ENCODE data around the gene HSPA1B. TPM values are rescaled to one million over a fixed set of nuclear protein-coding genes. Genes with fewer than 3 reads are reported as not detected.
A peak's percentile ranks its signal among the peaks of the same experiment; 100 is the strongest.

The HSPA1B gene
- total RNA-seq (2014; rRNA removed; shearing (Covaris generic); ENCODE audit: low replicate concordance), result 78.6 and 143 TPM in 2 replicates

DNA sequence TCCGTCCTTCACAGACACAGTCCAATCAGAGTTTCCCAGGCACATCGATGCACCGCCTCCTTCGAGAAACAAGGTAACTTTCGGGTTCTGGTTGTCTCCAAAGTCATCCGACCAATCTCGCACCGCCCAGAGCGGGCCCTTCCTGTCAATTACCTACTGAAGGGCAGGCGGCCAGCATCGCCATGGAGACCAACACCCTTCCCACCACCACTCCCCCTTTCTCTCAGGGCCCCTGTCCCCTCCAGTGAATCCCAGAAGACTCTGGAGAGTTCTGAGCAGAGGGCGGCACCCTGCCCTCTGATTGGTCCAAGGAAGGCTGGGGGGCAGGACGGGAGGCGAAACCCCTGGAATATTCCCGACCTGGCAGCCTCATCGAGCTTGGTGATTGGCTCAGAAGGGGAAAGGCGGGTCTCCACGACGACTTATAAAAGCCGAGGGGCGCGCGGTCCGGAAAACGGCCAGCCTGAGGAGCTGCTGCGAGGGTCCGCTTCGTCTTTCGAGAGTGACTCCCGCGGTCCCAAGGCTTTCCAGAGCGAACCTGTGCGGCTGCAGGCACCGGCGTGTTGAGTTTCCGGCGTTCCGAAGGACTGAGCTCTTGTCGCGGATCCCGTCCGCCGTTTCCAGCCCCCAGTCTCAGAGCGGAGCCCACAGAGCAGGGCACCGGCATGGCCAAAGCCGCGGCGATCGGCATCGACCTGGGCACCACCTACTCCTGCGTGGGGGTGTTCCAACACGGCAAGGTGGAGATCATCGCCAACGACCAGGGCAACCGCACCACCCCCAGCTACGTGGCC lies at the start of gene HSPA1B:
HSPA1B (plus strand) TSS at position 453 of the 794 bp plus-strand sequence; CDS start at position 666, 213 bp downstream.
- Histone ChIP-seq H3K4me3 (ENCODE audit: low read length) (peak within 1 kb of the TSS; percentile 71), H3K4me1 (ENCODE audit: low read length) (peaks cover 34% of the 10 kb centered on the region), H3K27ac (ENCODE audit: low read length) (peak within 1 kb of the TSS; percentile 70), H4K20me1 (ENCODE audit: insufficient read depth, low read depth, low read length) (no peaks in the 10 kb centered on the region), H3K9me3 (ENCODE audit: low read length) (no peaks in the 10 kb centered on the region), H3K27me3 (ENCODE audit: low read length) (no peaks in the 10 kb centered on the region), H2AFZ (ENCODE audit: low read length) (peak within 1 kb of the TSS; percentile 72), H3K36me3 (ENCODE audit: insufficient read depth, low read length) (no peaks in the 10 kb centered on the region), H3K4me2 (ENCODE audit: low read depth, low read length, poor library complexity, severe bottlenecking) (peak within 1 kb of the TSS; percentile 99), H3K9ac (ENCODE audit: low read length) (peak within 1 kb of the TSS; percentile 90), H3K79me2 (ENCODE audit: low read length) (peaks cover 27% of the 10 kb centered on the region), H3K9me2 (replicated peaks; ENCODE audit: insufficient read depth, low read length) (no peaks in the 10 kb centered on the region)
- DNase-seq, result peak; percentile 99

DNA sequence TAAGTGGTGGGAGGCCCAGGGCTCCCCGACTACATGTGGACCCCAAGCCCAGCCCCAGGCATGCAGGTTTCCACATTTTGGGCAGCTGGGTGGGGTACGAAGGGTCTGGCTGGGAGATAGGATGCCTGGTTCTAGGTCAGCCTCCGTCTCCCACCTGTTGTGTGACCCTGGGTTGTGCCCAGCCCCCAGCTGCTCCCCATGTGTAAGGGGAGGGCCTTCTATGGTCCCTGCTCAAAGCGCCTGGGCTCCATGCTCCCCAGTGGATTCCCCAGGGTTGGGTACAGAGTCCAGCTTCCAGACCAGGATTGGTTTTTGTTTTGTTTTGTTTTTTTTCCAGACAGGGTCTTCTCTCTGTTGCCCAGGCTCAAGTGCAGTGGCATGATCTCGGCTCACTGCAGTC lies 49.3 kb upstream of the HSPA1B start:
- no peaks in the 10 kb centered on the region for H3K79me2 ChIP-seq (ENCODE audit: low read length)
- peaks cover 14% of the 10 kb centered on the region for H3K4me1 ChIP-seq (ENCODE audit: low read length)
- no peaks in the 10 kb centered on the region for H3K9me3 ChIP-seq (ENCODE audit: low read length)
- no peak overlapping the region for H3K4me3 ChIP-seq (ENCODE audit: low read length)
- H4K20me1 ChIP-seq (ENCODE audit: insufficient read depth, low read depth, low read length), result no peaks in the 10 kb centered on the region
- no peak overlapping the region for H3K9ac ChIP-seq (ENCODE audit: low read length)
- no peak overlapping the region for H3K27ac ChIP-seq (ENCODE audit: low read length)
- H2AFZ ChIP-seq (ENCODE audit: low read length), result no peak overlapping the region
- H3K4me2 ChIP-seq (ENCODE audit: low read depth, low read length, poor library complexity, severe bottlenecking), result no peak overlapping the region
- no peak for DNase-seq
- no peaks in the 10 kb centered on the region for H3K9me2 ChIP-seq (replicated peaks; ENCODE audit: insufficient read depth, low read length)
- H3K36me3 ChIP-seq (ENCODE audit: insufficient read depth, low read length), result peaks cover 9% of the 10 kb centered on the region; the same call in 1 of the 2 replicates
- H3K27me3 ChIP-seq (ENCODE audit: low read length), result no peaks in the 10 kb centered on the region

DNA sequence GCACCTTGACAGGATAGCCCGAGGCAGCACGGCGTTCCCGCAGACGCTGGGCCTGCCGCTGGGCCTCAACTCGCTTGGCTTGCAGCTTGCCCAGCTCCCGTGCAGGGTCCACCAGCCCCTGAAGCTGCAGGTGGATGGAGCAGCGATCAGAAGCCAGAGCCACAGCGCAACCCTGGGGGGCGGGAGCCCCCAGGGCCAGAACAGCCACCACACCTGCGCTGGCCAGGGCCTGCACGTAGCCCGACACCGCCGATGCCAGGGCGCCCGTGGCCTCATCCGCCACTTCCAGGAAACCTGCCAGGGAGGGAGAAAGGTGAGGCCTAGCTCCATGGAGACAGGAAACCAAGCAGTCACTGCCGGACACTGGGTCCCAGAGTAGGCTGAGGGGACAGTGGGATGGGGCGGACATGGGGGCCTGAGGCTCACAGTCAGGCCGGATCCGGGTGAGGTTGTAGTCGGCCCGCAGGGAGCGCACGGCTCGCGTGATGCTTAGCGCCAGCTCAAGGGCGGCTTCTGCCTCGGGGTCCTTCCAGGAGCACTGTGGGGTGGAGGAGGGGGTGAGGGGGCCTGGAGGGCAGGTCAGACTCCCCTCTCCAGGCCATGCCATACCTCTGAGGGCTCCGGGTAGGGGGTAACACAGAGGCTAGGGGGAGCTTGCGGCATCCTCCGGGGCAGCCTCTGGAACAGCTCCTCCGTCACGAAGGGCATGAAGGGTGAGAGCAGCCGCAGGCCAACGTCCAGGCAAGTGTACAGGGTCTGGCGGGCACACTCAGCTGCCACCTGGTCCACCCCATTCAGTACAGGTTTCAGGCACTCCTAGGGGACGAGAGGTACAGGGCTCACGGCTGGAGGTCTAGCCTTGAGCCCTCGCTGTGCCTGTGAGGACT lies 48.3 kb upstream of the HSPA1B start:
- H3K9me3 ChIP-seq (ENCODE audit: low read length), result no peaks in the 10 kb centered on the region
- H3K79me2 ChIP-seq (ENCODE audit: low read length), result no peaks in the 10 kb centered on the region
- H3K9me2 ChIP-seq (replicated peaks; ENCODE audit: insufficient read depth, low read length), result no peaks in the 10 kb centered on the region
- no peaks in the 10 kb centered on the region for H3K27me3 ChIP-seq (ENCODE audit: low read length)
- H3K4me1 ChIP-seq (ENCODE audit: low read length), result peaks cover 14% of the 10 kb centered on the region
- no peak overlapping the region for H3K4me3 ChIP-seq (ENCODE audit: low read length)
- no peak overlapping the region for H3K27ac ChIP-seq (ENCODE audit: low read length)
- H3K36me3 ChIP-seq (ENCODE audit: insufficient read depth, low read length), result peaks cover 13% of the 10 kb centered on the region; the same call in 1 of the 2 replicates
- no peak overlapping the region for H3K9ac ChIP-seq (ENCODE audit: low read length)
- DNase-seq, result no peak
- H2AFZ ChIP-seq (ENCODE audit: low read length), result no peak overlapping the region
- no peaks in the 10 kb centered on the region for H4K20me1 ChIP-seq (ENCODE audit: insufficient read depth, low read depth, low read length)
- no peak overlapping the region for H3K4me2 ChIP-seq (ENCODE audit: low read depth, low read length, poor library complexity, severe bottlenecking)

DNA sequence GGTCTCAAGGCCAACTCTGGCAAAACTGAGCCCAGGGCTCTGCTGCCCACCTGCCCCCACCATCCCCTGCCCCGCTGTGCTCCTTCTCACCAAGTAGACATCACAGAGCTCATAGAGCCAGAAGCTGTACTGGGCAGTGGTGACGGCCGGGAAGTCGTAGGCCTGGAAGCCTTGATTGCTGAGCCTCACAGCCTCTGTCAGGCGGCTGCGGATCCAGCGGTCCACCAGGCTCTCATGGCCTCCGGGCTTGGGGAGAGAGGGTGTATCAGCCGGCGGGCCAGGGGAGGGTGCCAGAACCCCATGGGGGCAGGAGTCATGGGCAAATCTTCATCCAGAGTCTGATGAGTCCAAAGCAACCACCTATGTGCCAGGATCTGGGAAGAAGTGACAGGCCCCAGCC lies 47.6 kb upstream of the HSPA1B start:
- H3K4me3 ChIP-seq (ENCODE audit: low read length), result no peak overlapping the region
- H3K79me2 ChIP-seq (ENCODE audit: low read length), result no peaks in the 10 kb centered on the region
- no peak overlapping the region for H2AFZ ChIP-seq (ENCODE audit: low read length)
- no peak overlapping the region for H3K4me2 ChIP-seq (ENCODE audit: low read depth, low read length, poor library complexity, severe bottlenecking)
- DNase-seq, result no peak
- peaks cover 14% of the 10 kb centered on the region for H3K4me1 ChIP-seq (ENCODE audit: low read length)
- H3K9me2 ChIP-seq (replicated peaks; ENCODE audit: insufficient read depth, low read length), result no peaks in the 10 kb centered on the region
- no peaks in the 10 kb centered on the region for H3K9me3 ChIP-seq (ENCODE audit: low read length)
- no peak overlapping the region for H3K27ac ChIP-seq (ENCODE audit: low read length)
- H3K27me3 ChIP-seq (ENCODE audit: low read length), result no peaks in the 10 kb centered on the region
- no peaks in the 10 kb centered on the region for H4K20me1 ChIP-seq (ENCODE audit: insufficient read depth, low read depth, low read length)
- no peak overlapping the region for H3K9ac ChIP-seq (ENCODE audit: low read length)
- peaks cover 18% of the 10 kb centered on the region; the same call in 1 of the 2 replicates for H3K36me3 ChIP-seq (ENCODE audit: insufficient read depth, low read length)

DNA sequence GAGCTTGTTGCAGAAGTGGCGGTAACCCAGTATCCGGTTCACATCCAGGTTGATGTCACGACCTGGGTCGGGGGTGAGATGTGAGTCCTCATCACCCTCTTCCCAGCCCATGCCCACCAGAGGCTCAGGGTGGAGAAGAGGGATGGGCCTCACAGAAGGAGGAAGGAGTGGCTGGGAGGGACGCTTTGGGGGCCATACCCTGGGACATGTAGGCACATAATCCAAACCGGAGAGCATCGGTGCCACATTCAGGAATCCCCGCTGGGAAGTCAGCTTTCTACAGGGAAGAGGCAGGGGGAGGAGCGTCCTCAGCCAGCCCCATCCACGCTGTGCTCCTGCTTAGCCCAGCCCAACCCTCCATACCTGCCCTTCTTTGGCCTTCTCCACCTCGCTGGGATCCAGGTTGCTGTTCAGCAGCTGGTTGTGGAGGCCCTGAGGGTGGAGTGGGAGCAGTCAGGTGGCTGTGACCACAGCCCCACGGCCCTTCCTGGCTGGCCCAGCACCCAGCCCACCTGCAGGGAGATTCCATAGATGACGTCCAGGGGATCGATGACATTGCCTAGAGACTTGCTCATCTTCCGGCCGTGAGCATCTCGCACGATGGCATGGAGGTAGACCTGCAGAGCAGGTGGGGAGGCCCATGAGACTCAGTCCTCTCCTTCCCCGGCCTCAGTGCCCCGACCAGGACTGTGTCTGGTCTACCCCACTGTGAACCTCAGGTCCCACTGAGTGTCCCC lies 46.9 kb upstream of the HSPA1B start:
- no peak overlapping the region for H2AFZ ChIP-seq (ENCODE audit: low read length)
- no peaks in the 10 kb centered on the region for H3K27me3 ChIP-seq (ENCODE audit: low read length)
- no peaks in the 10 kb centered on the region for H3K9me3 ChIP-seq (ENCODE audit: low read length)
- H3K36me3 ChIP-seq (ENCODE audit: insufficient read depth, low read length), result peaks cover 18% of the 10 kb centered on the region; the same call in 1 of the 2 replicates
- H3K9ac ChIP-seq (ENCODE audit: low read length), result no peak overlapping the region
- H3K4me2 ChIP-seq (ENCODE audit: low read depth, low read length, poor library complexity, severe bottlenecking), result no peak overlapping the region
- no peak for DNase-seq
- H3K27ac ChIP-seq (ENCODE audit: low read length), result no peak overlapping the region
- H3K79me2 ChIP-seq (ENCODE audit: low read length), result no peaks in the 10 kb centered on the region
- no peak overlapping the region for H3K4me3 ChIP-seq (ENCODE audit: low read length)
- peaks cover 14% of the 10 kb centered on the region for H3K4me1 ChIP-seq (ENCODE audit: low read length)
- no peaks in the 10 kb centered on the region for H3K9me2 ChIP-seq (replicated peaks; ENCODE audit: insufficient read depth, low read length)
- no peaks in the 10 kb centered on the region for H4K20me1 ChIP-seq (ENCODE audit: insufficient read depth, low read depth, low read length)

DNA sequence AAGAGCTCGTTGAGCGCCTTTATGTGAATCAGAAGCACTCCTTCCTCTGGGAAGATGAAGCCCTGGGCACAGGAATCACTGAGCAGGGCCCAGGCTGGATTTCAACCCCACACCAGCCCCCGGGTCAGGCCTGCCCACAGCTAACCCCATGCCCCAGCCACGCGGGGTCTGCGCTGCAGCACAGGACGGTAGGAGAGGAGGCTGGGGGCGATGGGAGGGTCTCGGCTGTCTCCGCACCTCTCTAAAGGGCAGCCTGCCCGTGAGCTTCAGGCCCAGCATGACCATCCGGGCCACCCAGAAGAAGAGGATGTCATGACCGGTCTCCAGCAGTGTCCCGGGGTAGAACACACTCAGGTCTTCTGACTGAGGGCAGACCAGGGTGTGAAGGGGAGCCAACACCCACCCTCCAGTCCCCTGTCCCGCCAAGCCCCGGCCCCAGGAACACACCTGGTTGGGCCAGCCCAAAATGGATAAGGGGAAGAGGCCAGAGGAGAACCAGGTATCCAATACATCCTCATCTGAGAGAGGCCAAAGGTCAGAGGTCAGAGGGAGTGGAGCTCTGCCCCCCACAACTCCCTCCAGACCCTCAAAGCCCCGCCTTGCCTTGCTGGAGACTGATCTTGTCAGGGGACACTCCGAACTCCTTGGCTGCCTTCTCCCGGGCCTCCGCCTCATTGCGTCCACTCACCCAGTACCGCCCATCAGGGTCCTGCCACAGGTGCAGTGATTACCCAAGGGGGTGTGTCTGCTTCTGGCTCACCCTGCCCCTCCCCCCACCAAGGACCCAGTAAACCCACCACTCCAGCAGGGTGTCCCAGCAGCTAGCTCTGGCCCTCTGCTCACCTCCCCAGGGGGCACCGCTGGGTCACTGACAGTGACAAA lies 46.1 kb upstream of the HSPA1B start:
- H3K27me3 ChIP-seq (ENCODE audit: low read length), result no peaks in the 10 kb centered on the region
- no peak for DNase-seq
- no peak overlapping the region for H2AFZ ChIP-seq (ENCODE audit: low read length)
- H4K20me1 ChIP-seq (ENCODE audit: insufficient read depth, low read depth, low read length), result no peaks in the 10 kb centered on the region
- no peaks in the 10 kb centered on the region for H3K9me2 ChIP-seq (replicated peaks; ENCODE audit: insufficient read depth, low read length)
- H3K9me3 ChIP-seq (ENCODE audit: low read length), result no peaks in the 10 kb centered on the region
- H3K4me2 ChIP-seq (ENCODE audit: low read depth, low read length, poor library complexity, severe bottlenecking), result no peak overlapping the region
- H3K79me2 ChIP-seq (ENCODE audit: low read length), result no peaks in the 10 kb centered on the region
- H3K4me1 ChIP-seq (ENCODE audit: low read length), result peaks cover 14% of the 10 kb centered on the region
- H3K4me3 ChIP-seq (ENCODE audit: low read length), result no peak overlapping the region
- no peak overlapping the region for H3K27ac ChIP-seq (ENCODE audit: low read length)
- H3K36me3 ChIP-seq (ENCODE audit: insufficient read depth, low read length), result peaks cover 18% of the 10 kb centered on the region; the same call in 1 of the 2 replicates
- H3K9ac ChIP-seq (ENCODE audit: low read length), result no peak overlapping the region

DNA sequence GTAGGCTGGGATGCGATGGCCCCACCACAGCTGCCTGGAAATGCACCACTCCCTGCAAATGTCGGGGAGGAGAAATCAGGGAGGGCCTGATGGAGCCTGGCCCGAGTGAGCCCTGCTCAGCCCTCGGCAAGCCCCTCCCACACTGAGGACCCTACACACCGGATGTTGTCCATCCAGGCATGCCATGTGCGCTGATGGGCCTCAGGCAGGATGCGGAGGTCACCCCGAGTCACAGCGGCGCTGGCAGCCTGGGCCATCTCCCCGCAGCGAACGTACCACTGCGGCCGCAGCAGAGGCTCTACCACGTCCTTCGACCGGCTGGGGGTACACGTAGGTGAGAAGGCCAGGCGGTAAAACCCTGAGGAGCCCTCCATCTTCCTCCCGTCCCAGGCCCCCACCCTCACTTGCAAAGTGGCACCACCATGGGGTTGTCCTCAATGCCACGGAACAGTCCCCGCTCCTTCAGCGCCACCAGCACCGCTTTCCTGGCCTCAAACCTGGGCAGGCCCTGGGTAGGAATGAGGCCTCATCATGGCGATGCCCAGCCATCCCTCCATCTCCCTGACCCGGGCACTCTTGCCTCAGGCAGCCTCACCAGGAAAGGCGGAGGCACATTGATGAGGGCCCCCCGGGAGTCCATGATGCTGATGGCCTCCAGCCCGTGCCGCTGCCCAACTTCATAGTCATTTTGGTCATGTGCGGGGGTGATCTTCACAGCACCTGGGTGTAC lies 45.2 kb upstream of the HSPA1B start:
- no peak overlapping the region for H3K4me2 ChIP-seq (ENCODE audit: low read depth, low read length, poor library complexity, severe bottlenecking)
- H3K9me3 ChIP-seq (ENCODE audit: low read length), result no peaks in the 10 kb centered on the region
- no peak overlapping the region for H2AFZ ChIP-seq (ENCODE audit: low read length)
- no peak overlapping the region for H3K4me3 ChIP-seq (ENCODE audit: low read length)
- H3K79me2 ChIP-seq (ENCODE audit: low read length), result no peaks in the 10 kb centered on the region
- H3K27me3 ChIP-seq (ENCODE audit: low read length), result no peaks in the 10 kb centered on the region
- H3K4me1 ChIP-seq (ENCODE audit: low read length), result peaks cover 8% of the 10 kb centered on the region
- DNase-seq, result no peak
- H3K27ac ChIP-seq (ENCODE audit: low read length), result no peak overlapping the region
- H3K9ac ChIP-seq (ENCODE audit: low read length), result no peak overlapping the region
- H3K36me3 ChIP-seq (ENCODE audit: insufficient read depth, low read length), result peaks cover 18% of the 10 kb centered on the region
- no peaks in the 10 kb centered on the region for H4K20me1 ChIP-seq (ENCODE audit: insufficient read depth, low read depth, low read length)
- H3K9me2 ChIP-seq (replicated peaks; ENCODE audit: insufficient read depth, low read length), result no peaks in the 10 kb centered on the region

All from Karpas-422 (cell line).